Measurements from ENCODE around the gene PTPRM. TPM values are rescaled to one million over a fixed set of nuclear protein-coding genes. Genes with fewer than 3 reads are reported as not detected.

The PTPRM gene
- total RNA-seq, 1 donor from 2014 or later, result 104 TPM

DNA sequence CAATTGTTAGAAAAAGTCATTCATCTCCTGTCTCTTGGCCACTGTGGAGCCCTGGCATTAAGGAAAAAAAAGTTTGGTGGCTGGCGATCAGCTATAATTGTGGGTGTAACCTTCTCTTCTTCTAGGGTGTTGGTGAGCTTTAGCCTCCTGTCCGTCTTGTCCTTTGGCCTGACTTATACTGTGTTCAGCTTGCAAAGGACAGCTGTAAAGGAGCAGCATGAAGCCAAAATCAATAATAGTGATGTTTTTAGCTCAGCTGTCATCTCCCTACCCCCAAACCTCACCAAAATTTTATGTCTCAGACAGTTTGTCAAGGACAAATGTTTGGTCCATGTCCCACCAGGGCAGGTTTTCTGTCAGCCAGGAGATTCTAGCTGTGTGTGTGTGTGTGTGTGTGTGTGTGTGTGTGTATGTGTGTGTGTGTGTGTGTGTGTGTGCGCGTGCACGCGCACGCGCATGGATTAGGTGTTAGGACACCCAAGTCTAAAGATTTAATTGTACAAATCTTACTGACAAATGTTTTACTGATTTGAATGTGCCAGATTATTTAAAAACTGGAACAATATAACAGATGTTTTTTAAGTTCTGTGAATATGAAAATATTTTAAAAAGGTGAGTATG, 109.2 kb downstream of the PTPRM start:
- no peak for DNase-seq

DNA sequence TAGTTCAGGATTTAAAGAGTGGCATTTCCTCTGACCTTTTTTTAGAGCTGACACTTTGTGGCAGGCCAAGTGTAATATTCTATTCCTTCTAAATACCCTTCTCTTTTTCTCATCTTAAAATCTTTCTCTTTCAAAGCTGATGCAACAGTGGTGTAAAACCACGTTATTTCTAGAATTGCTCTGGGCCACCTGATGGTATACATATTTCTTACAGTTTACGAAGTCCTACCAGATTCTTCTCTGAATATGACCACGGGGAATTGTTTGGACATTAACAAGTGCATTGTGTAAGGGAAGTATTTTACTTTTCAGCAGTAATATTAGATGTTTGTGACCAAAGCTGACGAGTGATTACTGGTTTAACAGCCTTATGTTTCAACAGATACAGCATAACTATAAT, 109.9 kb downstream of the PTPRM start:
- DNase-seq, result no peak

DNA sequence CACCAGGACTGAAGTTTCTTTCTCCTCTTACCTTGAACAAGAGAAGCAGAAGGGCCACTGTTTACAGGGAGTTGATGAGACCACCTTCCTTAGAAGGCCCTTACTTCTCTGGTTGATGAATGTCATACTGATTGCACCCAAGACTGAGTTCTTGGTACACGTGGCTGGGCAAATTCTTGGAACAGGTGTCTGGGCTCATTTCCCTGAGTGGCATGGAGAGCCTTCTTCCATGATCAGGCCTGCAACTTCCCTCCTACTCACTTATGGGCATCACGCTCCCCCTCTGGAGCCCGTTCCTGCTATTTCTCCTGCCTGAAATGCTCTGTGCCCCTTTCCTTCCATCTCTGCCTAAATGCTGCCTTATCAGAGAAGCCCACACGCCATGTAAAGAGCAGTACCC, 110.3 kb downstream of the PTPRM start:
- DNase-seq, result no peak

DNA sequence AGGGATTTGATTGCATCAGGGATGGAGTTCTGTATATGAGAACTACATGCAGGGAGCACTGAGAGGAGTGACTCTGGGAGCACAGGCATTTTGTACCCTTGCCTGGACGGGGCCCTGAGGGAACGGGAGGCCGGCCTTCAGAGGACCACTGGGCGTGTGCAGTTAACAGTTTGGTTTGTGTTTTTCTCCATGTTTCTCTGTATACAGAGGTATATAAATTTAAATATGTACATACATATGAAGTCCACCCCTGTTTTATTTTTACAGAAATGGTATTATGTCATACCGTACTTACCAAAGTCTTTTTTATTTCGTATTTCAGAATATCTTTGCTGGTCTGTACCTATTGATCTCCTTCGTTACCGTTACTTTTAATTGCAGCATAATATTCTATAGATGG, 111.3 kb downstream of the PTPRM start:
- DNase-seq, result no peak

DNA sequence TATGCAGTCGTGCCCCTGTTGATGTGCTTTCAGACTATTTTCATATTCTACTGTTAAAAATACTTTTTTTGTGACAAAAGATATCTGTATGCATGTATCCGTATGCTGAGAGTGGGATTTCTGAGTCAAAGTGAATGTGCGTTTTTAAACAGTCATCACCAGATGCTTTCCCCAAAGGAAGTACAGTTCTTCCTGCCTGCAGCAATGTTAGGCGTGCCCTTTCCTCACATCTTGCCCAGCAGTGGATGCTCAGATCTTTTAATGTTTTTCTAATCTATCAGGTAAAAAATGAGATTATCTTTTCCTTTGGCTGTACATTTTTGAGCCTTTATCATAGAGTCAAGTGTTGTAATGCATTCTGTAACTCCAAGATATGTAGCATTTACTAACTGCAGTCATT, 111.7 kb downstream of the PTPRM start:
- peak; percentile 69 for DNase-seq

DNA sequence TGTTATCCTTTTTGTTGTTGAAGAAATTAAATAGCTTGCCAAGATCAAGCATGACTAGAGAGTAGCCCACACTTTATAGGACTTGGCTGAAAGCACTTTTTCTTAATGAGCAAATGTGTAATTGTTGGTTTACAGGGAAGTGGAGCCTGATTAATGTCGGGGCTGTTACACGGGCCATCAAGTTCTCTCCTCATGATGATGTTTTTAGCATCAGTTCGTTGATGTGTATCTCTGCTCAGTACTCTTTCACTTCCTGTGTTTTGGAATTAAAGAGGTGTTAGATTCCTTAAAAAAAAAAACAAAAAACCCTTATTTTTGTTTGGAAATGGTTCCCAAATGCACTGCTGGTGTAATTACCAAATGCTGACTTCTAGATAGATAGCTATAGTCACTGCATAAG, 114.2 kb downstream of the PTPRM start:
- DNase-seq, result no peak

DNA sequence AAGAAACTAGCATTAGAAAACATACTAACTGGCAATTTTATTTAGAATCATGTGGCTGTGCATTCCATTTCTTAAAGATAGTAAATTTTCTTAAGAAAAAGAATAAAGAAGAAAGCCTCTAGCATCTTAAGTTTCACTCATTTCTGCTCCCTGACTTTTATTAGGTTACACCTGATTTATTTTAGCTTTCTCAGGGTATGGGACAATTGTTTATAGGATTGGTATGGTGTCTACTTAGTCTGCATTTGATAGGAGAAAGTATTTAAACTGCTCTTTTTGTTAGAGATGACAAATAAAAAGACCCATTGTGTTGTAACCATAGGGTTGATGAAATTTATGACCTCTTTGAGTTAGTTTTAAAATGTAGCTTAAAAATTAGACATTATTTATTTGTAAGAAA, 115.2 kb downstream of the PTPRM start:
- no peak for DNase-seq

DNA sequence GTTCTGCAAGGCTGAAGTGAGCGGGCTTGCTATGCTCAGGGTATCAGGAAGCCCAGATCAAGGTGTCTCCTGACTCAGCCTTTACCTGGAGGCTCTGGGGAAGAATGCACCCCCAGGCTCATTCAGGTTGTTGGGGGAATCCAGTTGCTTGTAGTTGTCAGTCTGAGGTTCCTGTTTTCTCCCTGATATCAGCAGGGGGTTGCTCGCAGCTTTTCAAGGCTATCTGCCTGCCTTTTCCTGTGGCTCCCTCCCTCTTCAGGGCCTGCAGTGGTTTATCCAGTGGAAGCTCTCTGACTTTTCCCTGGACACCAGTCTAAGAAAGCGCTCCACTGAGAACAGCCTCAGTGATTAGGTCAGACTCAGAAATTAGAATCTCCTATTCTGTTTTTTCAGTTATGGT, 116.6 kb downstream of the PTPRM start:
- no peak for DNase-seq

DNA sequence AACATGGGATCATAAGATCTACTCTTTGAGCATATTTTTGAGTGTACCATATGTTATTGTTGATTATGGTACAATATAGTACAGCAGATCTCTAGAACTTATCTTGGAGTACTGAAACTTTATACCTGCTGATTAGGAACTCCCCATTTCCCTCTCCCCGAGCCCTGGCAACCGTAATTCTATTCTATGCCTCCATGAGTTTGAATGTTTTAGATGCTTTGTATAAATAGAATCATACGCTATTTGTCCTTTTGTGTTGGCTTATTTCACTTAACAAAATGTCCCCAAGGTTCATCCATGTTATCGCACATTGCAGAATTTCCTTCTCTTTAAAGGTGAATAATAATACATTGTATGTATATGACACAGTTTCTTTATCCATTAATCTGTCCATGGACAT, 117.2 kb downstream of the PTPRM start:
- DNase-seq, result no peak

DNA sequence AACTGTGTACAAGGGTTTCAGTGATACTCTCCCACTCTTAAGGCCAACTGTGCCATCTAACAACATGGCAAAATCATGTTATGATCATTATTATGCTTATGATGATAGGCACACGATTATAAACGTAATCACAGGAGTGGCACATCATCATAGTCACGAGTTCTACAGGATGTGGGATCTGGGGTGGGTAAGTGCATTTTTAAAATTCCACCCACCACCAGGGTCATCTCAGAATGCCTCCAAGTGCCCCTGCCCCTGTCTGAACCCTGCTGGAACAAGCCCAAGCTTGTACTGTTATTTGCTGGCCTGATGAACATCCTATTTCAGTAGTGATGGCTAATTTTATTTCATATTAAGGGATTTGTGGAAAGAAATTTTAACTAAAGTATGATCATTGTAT, 117.8 kb downstream of the PTPRM start:
- DNase-seq, result no peak

DNA sequence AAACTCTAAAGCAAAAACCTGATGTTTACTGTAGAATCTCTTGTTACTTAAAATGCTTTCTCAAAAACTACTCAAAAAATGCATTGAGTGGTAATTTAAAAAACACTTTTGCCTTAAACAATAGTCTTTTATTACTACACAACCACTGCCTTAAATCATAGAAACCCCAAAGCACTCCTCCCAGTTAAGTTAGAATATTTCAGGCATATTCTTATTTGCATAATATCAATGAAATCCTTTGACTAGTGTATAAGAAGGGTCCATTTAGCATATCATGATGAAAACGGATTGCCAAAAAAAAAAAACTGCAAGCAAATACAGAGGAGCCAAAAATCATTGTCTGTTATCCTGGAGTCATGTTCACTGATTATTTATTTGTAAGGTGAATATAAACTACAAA, 119.2 kb downstream of the PTPRM start:
- no peak for DNase-seq

DNA sequence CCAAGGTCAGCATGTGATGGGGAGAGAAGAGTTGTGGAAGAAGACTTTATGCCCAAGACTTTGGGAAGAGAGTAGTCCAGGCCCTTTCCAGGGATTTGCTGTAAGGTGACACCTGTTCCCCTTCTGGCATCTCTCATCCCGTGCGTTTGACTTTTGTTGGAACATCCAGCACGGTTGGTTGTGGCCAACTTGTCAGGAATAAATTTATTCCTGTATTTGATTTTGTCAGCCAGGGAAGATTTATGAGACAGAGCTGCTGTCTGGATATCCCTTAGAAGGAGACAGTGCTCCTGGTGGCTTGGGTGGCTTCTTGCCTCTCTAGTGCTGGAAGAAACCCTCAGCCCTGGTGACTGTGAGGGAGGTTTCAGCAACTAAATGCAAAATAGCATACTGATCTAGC, 121.5 kb downstream of the PTPRM start:
- DNase-seq, result no peak

DNA sequence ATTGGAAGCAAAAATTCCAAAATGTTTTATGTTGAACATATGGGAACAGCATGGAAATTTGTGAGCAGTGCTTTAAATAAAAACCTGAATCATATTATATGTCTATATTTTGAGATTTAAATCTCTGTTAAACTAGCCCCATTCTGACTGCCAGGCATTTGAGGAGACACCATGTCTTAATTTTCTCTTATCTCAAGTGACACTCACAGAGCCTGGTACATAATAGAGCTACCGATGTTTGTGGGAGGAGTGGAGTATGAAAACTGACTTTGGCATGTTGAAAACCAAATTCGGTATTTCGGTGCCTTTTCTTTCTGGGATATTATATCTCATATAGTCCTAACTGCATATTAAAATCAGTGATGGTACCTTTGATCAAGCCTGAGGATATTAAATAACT, 124.1 kb downstream of the PTPRM start:
- DNase-seq, result no peak

DNA sequence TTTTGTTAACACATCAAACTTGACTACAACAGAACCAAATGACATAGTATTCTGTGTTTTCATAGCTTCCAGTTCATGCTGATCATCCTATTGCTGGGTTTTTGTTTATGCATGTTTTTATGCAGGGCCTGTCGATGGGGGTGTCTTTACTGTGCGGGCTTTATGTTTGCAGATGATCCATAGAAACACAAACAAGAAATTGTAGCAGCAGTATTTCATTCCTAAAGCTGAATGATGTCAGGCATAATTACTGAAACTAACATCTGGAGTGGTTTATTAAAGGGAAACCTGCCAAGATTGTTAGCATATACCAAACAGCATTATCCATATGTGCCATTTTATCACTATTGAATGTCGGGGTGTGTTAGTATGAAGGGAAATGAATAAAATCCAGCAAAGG, 129.7 kb downstream of the PTPRM start:
- no peak for DNase-seq

DNA sequence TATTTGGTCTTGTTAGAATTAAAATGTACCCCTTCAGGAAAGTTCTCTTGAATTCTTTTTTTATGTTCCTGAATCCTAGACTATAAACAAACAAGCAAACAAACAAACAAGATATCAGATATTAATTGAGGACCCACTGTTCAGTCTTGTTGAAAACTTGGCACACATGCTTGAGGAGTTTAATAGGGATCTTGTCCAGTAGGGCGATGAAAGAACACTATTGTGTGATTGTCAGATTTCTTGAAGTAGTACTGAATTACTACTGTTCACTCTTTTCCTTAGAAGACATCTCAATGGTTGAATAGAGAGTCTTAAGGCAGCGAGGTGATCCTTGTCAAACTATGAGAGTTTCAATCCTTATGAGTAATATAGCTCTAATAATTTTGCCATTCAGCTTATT, 130.2 kb downstream of the PTPRM start:
- DNase-seq, result no peak

DNA sequence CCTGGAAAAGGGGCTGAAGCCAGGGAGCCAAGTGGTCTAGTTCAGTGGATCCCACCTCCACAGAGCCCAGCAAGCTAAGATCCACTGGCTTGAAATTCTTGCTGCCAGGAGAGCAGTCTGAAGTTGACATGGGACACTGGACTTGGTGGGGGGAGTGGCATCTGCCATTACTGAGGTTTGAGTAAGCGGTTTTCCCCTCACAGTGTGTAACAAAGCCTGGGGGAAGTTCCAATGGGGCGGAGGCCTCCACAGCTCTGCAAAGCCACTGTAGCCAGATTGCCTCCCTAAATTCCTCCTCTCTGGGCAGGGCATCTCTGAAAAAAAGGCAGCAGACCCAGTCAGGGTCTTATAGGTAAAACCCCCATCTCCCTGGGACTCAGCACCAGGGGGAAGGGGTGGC, 144.4 kb downstream of the PTPRM start:
- no peak for DNase-seq

DNA sequence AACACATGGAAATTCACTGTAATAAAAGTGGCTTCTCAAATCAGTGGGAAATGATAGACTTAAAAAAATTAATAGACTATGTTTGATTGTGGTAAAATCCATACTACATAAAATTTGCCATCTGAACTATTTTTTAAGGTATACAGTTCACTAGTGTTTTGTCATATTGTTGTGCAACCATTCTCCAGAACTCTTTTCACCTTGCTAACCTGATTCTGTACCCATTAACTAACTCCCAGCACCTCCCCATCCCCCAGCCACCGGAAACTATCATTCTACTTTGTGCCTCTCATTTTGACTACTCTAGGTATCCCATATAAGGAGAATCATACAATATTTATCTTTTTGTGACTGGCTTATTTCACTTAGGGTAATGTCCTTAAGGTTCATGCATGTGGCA, 153.3 kb downstream of the PTPRM start:
- DNase-seq, result no peak

DNA sequence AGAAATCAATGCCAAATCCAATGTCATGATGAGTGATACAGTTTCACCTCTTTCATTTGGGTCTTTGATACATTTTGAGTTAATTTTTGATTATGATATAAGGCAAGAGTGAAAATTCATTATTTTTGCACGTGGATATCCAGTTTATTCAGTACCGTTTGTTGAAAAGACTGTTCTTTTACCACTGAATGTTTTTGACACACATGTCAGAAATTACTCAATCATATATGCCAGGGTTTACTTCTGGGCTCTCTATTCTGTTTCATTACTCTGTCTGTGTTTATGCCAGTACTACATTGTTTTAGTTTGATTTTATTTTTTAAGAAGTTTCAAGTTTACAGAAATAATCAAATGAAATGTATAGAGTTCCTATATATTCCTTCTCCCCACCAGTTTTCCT, 154.4 kb downstream of the PTPRM start:
- no peak for DNase-seq

DNA sequence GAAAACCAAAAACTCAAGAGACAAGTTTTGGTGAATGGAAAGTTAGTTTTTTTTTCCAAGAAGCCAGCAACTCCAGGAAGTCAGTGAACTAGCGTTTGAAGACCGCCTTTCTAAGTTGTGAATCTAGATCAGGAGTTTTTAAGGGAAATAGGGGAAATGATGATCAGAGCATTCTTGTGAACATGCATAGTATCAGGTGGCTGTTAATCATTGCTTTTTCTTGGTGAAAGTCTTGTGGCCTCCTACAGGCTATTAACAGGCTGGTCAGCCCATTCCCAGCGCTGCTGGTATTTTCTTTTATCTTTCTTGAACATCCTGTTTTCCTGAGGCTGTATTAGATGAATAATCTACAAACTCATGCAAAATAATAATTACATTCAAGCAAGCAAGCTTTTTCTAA, 155.8 kb downstream of the PTPRM start:
- DNase-seq, result no peak

DNA sequence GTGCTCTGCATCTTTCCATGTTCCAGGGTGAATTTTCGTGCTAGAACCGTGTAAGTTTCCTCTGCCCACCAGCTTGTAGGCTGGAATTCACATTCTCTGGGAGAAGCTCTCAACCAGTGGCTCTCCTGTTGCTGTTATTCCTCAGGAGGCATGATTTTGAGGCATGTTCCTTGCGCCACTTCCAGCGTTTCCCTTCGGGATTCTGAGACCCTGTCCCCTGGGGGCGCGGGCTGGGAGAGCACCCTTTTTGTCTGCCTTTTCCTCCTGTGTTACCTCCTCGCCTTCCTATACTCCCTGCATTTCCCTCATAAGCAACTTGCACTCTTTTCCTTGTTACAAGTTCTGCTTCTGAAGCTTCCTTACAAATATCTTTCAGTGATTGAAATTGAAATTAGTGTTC, 156.4 kb downstream of the PTPRM start:
- DNase-seq, result no peak

DNA sequence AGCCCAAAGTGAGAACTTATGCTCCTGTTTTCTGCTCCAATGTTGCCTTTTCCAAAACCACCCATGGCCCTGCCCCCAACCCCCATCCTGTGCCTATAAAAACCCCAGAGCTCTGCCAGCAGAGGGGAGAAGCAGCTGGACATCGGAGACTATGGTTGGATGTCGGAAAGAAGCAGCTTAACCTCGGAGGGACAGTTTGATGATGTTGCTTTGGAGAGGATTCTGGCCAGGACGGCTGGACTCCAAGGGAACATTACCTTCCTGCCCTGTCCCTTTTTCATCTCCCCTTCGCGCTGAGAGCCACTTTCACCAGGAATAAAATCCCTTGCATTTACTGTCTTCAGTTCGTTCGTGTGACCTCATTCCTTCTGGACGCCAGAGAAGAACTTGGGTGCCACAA, 158.4 kb downstream of the PTPRM start:
- no peak for DNase-seq

DNA sequence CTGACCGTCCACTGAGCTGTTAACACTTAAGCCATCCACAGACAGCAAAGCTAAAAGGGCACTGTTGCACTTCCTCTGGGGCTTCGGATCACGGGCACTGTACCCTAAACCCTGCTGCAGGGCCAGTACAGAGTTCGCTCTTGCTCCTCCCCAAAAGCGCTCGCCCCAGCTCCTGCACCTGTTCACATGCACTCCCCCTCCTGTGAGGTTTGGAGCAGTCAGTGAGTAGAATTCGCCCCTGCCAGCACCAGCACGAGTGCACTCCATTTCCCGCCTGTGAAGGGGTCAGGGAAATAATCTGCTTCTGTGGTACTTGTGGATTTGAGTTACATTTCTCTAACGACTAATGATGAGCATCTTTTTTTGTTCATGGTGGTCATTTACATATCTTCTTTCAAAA, 158.8 kb downstream of the PTPRM start:
- no peak for DNase-seq

DNA sequence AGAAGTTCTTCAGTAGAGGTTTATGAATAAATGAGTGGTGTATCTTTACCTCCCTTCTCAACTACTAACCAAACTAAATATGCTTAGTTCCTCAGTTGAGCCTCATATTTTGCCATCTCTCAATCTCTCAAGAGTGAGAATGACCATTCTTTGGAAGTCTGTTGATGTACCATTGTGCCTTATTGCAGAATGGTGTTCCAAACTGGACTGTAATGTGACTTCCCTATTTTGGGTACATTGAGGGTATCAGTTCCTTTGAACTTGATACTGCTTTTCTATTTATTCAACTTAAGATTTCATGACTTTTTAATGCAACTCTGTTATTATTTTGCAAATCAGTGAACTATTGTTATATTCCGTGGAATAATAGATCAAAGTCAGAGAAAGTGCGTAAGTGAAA, 159.4 kb downstream of the PTPRM start:
- DNase-seq, result no peak

DNA sequence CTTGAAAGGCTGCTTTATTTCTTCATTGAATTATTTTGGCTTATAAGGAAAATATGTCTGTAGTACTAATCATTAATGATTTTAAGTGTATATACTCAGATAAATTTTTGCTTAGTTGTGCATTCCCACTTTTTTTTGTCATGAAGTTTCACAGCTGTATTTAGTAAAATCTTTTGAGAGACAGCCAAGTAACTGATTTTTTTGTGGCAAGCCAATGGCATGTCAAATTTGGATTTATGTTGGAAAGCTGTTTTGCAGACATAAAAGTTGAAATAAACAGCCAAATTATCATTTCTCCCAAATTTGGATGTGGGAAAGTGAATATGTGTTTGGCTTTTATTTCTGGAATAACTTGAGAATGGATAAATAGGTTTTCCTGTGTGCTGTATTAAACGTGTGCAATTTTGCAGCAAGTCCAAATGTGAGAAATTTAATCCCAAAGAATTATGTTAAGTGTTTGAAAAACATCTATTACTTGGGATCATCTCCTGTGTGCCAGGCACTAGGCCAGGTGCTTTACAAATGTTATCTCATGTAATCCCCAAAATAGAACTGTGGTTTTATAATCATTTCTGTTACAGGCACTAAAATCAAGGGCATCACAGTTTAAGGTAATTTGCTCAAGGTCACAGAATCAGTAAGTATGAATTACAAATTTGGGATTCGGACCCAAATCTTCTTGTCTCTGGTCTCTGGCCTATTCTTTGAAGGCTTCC, 160.4 kb downstream of the PTPRM start:
- no peak for DNase-seq

DNA sequence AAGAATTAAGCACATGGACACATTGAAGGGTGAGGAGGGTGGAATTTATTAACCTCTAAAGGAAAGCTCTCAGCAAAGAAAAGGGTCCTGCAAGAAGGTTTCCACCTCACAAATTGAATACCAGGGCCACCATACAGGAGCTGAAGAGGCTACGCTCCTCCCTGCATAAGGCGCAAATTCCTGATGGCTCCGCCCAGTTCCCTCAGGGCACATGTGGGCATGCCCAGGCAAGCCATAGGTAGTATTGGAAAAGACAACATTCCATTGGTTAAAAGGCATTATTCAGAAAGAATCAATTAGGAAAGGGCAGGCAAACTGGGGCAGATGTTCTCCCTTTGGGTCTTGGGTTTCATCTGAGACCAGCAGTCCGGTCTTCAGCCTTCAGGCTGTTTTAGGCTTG, 161.2 kb downstream of the PTPRM start:
- no peak for DNase-seq
